ENCODE data around the gene FFAR3.
"Not testable (repeated sequence)": the region's sequence is repeated elsewhere in the genome, so short reads cannot be mapped to it uniquely, and the experiment has no call there.

FFAR3 gene

DNA sequence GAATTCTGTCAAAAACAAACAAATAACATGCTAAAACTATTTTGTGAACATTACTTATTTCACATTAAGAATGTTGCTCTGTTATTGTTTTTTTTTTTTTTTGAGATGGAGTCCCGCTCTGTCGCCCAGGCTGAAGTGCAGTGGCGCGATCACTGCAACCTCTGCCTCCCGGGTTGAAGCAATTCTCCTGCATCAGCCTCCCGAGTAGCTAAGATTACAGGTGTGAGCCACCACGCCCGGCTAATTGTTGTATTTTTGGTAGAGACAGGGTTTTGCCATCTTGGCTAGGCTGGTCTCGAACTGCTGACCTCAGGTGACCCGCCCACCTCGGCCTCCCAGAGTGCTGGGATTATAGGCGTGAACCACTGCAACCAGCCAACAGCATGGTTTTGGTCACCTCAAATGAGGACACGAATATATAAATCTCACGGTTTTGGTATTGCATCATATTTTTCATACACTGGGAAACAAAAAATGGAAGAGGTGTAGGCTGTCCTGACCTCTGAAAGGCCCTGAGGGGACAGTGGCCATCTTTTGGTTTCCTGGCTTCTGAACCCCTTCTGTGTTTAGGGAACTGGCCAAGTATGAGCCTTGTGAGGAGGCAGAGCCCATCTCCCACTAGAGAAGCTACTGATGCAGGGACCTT is 38.1 kb downstream of the FFAR3 start:
- no peak overlapping the region for H3K4me3 ChIP-seq (replicated peaks; ENCODE audit: low read depth, low read length)
- TF ChIP-seq, protein P1, sequence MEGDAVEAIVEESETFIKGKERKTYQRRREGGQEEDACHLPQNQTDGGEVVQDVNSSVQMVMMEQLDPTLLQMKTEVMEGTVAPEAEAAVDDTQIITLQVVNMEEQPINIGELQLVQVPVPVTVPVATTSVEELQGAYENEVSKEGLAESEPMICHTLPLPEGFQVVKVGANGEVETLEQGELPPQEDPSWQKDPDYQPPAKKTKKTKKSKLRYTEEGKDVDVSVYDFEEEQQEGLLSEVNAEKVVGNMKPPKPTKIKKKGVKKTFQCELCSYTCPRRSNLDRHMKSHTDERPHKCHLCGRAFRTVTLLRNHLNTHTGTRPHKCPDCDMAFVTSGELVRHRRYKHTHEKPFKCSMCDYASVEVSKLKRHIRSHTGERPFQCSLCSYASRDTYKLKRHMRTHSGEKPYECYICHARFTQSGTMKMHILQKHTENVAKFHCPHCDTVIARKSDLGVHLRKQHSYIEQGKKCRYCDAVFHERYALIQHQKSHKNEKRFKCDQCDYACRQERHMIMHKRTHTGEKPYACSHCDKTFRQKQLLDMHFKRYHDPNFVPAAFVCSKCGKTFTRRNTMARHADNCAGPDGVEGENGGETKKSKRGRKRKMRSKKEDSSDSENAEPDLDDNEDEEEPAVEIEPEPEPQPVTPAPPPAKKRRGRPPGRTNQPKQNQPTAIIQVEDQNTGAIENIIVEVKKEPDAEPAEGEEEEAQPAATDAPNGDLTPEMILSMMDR (IDR thresholded peaks at IDR 0.05; ENCODE audit: low read depth, low read length, missing control alignments), result no peak
- DNase-seq (ENCODE audit: extremely low read depth, low read depth), result no peak

DNA sequence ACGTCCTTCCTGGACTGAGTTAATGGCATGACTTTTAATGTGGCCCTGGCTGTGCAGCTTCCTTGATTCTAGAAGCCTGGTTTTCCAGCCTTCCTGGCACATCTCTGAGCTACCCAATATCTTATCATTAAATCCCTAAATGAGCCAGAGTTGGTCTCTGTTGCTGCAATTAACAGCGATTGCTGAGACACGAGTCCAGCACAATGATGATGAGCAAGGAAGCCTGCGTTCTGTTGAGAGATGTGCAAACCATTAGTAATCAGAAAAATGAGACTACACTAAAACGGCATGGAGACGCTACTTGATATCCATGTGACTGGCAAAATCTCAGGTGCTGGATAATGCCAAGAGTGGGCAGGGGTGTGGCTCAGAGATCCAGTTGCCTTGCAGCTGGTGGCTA is 38.8 kb downstream of the FFAR3 start:
- no peak for DNase-seq (ENCODE audit: extremely low read depth, low read depth)
- TF ChIP-seq, protein P1 (IDR thresholded peaks at IDR 0.05; ENCODE audit: low read depth, low read length, missing control alignments), result no peak
- H3K4me3 ChIP-seq (replicated peaks; ENCODE audit: low read depth, low read length), result no peak overlapping the region

DNA sequence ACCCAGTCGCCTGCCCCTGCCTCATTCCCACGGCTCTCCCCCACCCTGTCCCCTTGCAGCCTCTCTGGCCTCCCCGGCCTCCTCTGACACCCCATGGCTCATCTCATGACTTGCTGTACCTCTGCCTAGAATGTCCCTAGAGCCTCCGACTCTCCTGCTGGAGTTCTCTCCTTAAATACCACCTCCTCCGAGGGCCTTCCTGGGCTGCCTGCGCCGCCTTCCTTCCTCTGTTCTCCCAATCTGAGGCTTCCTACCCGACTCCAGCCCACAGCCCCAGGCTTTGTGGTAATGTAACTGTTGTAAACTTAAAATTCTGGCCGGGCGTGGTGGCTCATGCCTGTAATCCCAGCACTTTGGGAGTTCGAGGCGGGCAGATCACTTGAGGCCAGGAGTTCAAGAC is 40.3 kb downstream of the FFAR3 start:
- no peak for DNase-seq (ENCODE audit: extremely low read depth, low read depth)
- no peak overlapping the region for H3K4me3 ChIP-seq (replicated peaks; ENCODE audit: low read depth, low read length)
- TF ChIP-seq, protein P1 (IDR thresholded peaks at IDR 0.05; ENCODE audit: low read depth, low read length, missing control alignments), result no peak

DNA sequence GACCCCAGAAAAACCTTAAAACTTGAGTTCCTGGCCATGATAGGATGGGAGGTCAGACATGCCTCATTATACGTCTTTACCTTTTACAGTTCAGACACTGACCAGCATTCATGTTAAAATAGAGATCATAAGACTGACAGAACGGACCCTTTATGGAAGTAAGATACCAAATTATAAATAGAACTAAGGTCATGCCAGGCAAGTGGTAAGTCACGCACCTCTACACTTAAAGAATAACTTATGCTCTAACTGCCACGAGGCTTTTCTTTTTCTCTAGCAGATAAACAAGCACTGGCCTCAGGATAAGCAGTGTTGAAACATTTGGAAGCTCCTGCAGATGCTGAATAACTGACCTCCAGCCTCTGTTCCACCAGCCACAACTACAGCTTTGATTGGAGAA is 41.0 kb downstream of the FFAR3 start:
- no peak overlapping the region for H3K4me3 ChIP-seq (replicated peaks; ENCODE audit: low read depth, low read length)
- TF ChIP-seq, protein P1 (IDR thresholded peaks at IDR 0.05; ENCODE audit: low read depth, low read length, missing control alignments), result no peak
- no peak for DNase-seq (ENCODE audit: extremely low read depth, low read depth)

DNA sequence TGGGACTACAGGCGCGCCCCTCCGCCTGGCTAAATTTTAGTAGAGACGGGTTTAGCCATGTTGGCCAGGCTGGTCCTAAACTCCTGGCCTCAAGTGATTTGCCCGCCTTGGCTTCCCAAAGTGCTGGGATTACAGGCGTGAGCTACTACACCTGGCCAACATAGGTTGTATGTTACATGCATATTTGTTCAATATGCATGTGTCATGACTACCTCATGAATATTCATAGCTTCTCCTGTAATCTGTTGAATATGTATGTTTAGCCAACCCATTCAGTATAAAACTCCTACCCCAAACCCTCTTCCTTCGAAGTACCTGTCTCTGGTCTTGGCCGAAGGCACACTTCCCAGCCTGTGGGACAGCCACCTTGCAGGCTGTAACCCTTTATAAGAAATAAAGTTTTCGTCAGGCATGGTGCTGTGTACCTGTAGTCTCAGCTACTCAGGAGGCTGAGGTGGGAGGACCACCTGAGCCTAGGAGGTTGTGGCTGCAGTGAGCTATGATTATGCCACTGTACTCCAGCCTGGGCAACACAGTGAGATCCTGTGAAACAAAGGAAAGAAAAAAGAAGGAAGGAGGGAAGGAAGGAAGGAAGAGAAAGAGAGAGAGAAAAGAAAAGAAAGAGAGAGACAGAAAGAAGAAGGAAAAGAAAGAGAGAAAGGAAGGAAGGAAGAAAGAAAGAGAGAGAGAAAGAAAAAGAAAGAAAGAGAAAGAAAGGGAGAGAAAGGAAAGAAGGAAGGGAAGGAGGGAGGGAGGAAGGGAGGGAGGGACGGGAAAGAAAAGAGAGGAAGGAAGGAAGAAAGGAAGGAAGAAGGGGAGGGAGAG is 41.9 kb downstream of the FFAR3 start:
- no peak for DNase-seq (ENCODE audit: extremely low read depth, low read depth)
- TF ChIP-seq, protein P1 (IDR thresholded peaks at IDR 0.05; ENCODE audit: low read depth, low read length, missing control alignments), result no peak
- no peak overlapping the region for H3K4me3 ChIP-seq (replicated peaks; ENCODE audit: low read depth, low read length)

DNA sequence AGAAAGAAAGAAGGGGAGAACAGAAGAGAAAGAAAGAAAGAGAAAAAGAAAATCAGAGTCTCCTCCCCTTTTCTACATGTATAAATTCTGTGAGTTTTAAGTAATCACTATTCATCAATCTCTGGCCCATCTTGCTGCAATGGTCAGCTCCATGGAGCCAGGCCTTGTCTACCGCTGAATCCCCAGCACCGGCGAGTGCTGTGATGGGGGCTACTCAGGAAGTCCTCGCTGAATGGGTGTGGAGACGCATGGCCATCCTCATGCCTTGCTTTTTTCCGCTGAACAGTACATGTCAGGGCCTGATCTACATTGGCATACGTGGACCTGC is 42.5 kb downstream of the FFAR3 start:
- no peak overlapping the region for H3K4me3 ChIP-seq (replicated peaks; ENCODE audit: low read depth, low read length)
- TF ChIP-seq, protein P1 (IDR thresholded peaks at IDR 0.05; ENCODE audit: low read depth, low read length, missing control alignments), result no peak
- no peak for DNase-seq (ENCODE audit: extremely low read depth, low read depth)

DNA sequence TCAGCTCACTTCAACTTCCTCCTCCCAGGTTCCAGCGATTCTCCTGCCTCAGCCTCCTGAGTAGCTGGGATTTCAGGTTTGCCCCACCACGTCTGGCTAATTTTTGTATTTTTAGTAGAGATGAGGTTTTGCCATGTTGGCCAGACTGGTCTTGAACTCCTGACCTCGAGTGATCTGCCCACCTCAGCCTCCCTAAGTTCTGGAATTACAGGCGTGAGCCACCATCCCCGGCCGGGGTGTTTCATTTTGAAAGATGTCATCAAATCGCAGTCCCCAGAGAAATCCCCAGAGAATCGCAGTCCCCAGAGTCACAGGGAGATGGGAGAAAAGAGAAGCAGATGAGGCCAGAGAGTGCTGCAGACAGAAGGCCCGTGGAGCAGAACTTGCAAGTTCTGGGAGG is 43.2 kb downstream of the FFAR3 start:
- DNase-seq (ENCODE audit: extremely low read depth, low read depth); H3K4me3 ChIP-seq (replicated peaks; ENCODE audit: low read depth, low read length): not testable (repeated sequence)

All from HFF-Myc (cell line).